Measurements from ENCODE around the gene MAP4K1. TPM values are rescaled to one million over a fixed set of nuclear protein-coding genes. Genes with fewer than 3 reads are reported as not detected.

MAP4K1 gene
- total RNA-seq, 1 experiment from 2014 or later = 1.5 TPM

GRCh38 chr19:38549942-38550341 is 67.8 kb downstream of the MAP4K1 start:
- no peak for DNase-seq (ENCODE audit: low spot score)
- Histone ChIP-seq H3K27ac (ENCODE audit: low read depth, low read length, poor library complexity, severe bottlenecking) (no peak overlapping the region), H3K36me3 (ENCODE audit: insufficient read depth, low read length, poor library complexity, severe bottlenecking) (no peaks in the 10 kb centered on the region), H3K9me3 (ENCODE audit: low read depth, low read length, poor library complexity, severe bottlenecking) (no peaks in the 10 kb centered on the region), H3K4me3 (ENCODE audit: low read depth, low read length, poor library complexity, severe bottlenecking) (no peak overlapping the region), H3K27me3 (replicated peaks; ENCODE audit: insufficient read depth, low read depth, low read length, poor library complexity) (no peaks in the 10 kb centered on the region), H3K4me1 (ENCODE audit: insufficient read depth, low read length, poor library complexity, severe bottlenecking) (no peaks in the 10 kb centered on the region)
- ChIA-PET POLR2A (ENCODE audit: low non-redundant PET) (no interaction called here), CTCF (no interaction called here)
- BruUV-seq (replicated peaks) = no TSS peak
- TF ChIP-seq CTCF (conservative IDR thresholded peaks at IDR 0.05; ENCODE audit: low read depth, low read length) (no peak), EZH2 (IDR thresholded peaks at IDR 0.05; ENCODE audit: borderline replicate concordance, low read depth, low read length, poor library complexity, severe bottlenecking) (no peak)
- intact Hi-C loops (cut with micrococcal nuclease; ENCODE audit: unreplicated experiment) = loop anchor here (10.0 kb wide), 1 partner anchor 385 kb away; the partner anchor contains the start of genes MRPS12 and SARS2

- intact Hi-C loops (cut with micrococcal nuclease; ENCODE audit: unreplicated experiment) = loop anchor here (10.0 kb wide), 1 partner anchor 386 kb away; the partner anchor contains the start of genes MRPS12 and SARS2
- ChIA-PET POLR2A (ENCODE audit: low non-redundant PET) (no interaction called here), CTCF (no interaction called here)
- Histone ChIP-seq H3K27me3 (replicated peaks; ENCODE audit: insufficient read depth, low read depth, low read length, poor library complexity) (no peaks in the 10 kb centered on the region), H3K4me3 (ENCODE audit: low read depth, low read length, poor library complexity, severe bottlenecking) (no peak overlapping the region), H3K4me1 (ENCODE audit: insufficient read depth, low read length, poor library complexity, severe bottlenecking) (peaks cover 7% of the 10 kb centered on the region), H3K9me3 (ENCODE audit: low read depth, low read length, poor library complexity, severe bottlenecking) (no peaks in the 10 kb centered on the region), H3K27ac (ENCODE audit: low read depth, low read length, poor library complexity, severe bottlenecking) (no peak overlapping the region), H3K36me3 (ENCODE audit: insufficient read depth, low read length, poor library complexity, severe bottlenecking) (no peaks in the 10 kb centered on the region)
- no TSS peak for BruUV-seq (replicated peaks)
- no peak for DNase-seq (ENCODE audit: low spot score)
- no peak for TF ChIP-seq CTCF (conservative IDR thresholded peaks at IDR 0.05; ENCODE audit: low read depth, low read length)
- no peak for TF ChIP-seq EZH2 (IDR thresholded peaks at IDR 0.05; ENCODE audit: borderline replicate concordance, low read depth, low read length, poor library complexity, severe bottlenecking)
These were observed 68.7 kb downstream of the MAP4K1 start for GRCh38 chr19:38549061-38549460.

GRCh38 chr19:38547421-38547820 is 70.3 kb downstream of the MAP4K1 start:
- DNase-seq (ENCODE audit: low spot score) = no peak
- Histone ChIP-seq H3K4me3 (ENCODE audit: low read depth, low read length, poor library complexity, severe bottlenecking) (no peak overlapping the region), H3K4me1 (ENCODE audit: insufficient read depth, low read length, poor library complexity, severe bottlenecking) (peaks cover 7% of the 10 kb centered on the region), H3K36me3 (ENCODE audit: insufficient read depth, low read length, poor library complexity, severe bottlenecking) (no peaks in the 10 kb centered on the region), H3K9me3 (ENCODE audit: low read depth, low read length, poor library complexity, severe bottlenecking) (no peaks in the 10 kb centered on the region), H3K27me3 (replicated peaks; ENCODE audit: insufficient read depth, low read depth, low read length, poor library complexity) (no peaks in the 10 kb centered on the region), H3K27ac (ENCODE audit: low read depth, low read length, poor library complexity, severe bottlenecking) (no peak overlapping the region)
- no TSS peak for BruUV-seq (replicated peaks)
- intact Hi-C loops (cut with micrococcal nuclease; ENCODE audit: unreplicated experiment) = loop anchor here (10.0 kb wide), 1 partner anchor 387 kb away; the partner anchor contains the start of genes MRPS12 and SARS2
- CTCF ChIA-PET = no interaction called here
- TF ChIP-seq CTCF (conservative IDR thresholded peaks at IDR 0.05; ENCODE audit: low read depth, low read length) (no peak), EZH2 (IDR thresholded peaks at IDR 0.05; ENCODE audit: borderline replicate concordance, low read depth, low read length, poor library complexity, severe bottlenecking) (no peak)
- POLR2A ChIA-PET (ENCODE audit: low non-redundant PET) = no interaction called here

All from A673 (cell line).